Smooth muscle cell (in vitro differentiated cells): ENCODE results near the gene TUBE1. TPM values are rescaled to one million over a fixed set of nuclear protein-coding genes. Genes with fewer than 3 reads are reported as not detected.

Experiments
- DNase-seq: peaks from one replicate; lab custom pipeline; 2025; ENCODE audit not compliant: unreplicated experiment; lab: John Stamatoyannopoulos, UW
- H2AFZ ChIP-seq: fragments of 200-600 bp; sonication (generic); 2 replicates; pipeline ENCODE4 v1.6.0; 2016; ENCODE audit warnings: antibody characterized with exemption, low read depth, mild to moderate bottlenecking
- H3F3A ChIP-seq: fragments of 200-600 bp; sonication (generic); 2 replicates; pipeline ENCODE4 v1.6.0; 2017; ENCODE audit warnings: antibody characterized with exemption, low read depth
- H3K27ac ChIP-seq: fragments of 200-600 bp; sonication (generic); 2 replicates; pipeline ENCODE4 v1.5.1; 2016; ENCODE audit warnings: low read depth, mild to moderate bottlenecking
- H3K27me3 ChIP-seq: fragments of 200-600 bp; sonication (generic); 2 replicates; pipeline ENCODE4 v1.6.1; 2016; ENCODE audit warnings: low read depth, mild to moderate bottlenecking
- H3K36me3 ChIP-seq: fragments of 200-600 bp; sonication (generic); 2 replicates; pipeline ENCODE4 v1.5.1; 2016; ENCODE audit warnings: low read depth
- H3K4me1 ChIP-seq: fragments of 200-600 bp; sonication (generic); 2 replicates; pipeline ENCODE4 v1.5.1; 2016; ENCODE audit warnings: low read depth
- H3K4me2 ChIP-seq: fragments of 200-600 bp; sonication (generic); 2 replicates; pipeline ENCODE4 v1.6.0; 2016; ENCODE audit warnings: mild to moderate bottlenecking
- H3K4me3 ChIP-seq: fragments of 200-600 bp; sonication (generic); 2 replicates; pipeline ENCODE4 v1.5.1; 2016; ENCODE audit warnings: mild to moderate bottlenecking
- H3K79me2 ChIP-seq: fragments of 200-600 bp; sonication (generic); 2 replicates; pipeline ENCODE4 v1.6.0; 2016; ENCODE audit warnings: low read depth, mild to moderate bottlenecking
- H3K9ac ChIP-seq: fragments of 200-600 bp; sonication (generic); 2 replicates; pipeline ENCODE4 v1.6.0; 2016; ENCODE audit warnings: low read depth
- H3K9me3 ChIP-seq: fragments of 200-600 bp; sonication (generic); replicated peaks from 2 replicates; pipeline ENCODE4 v1.5.1; 2016; ENCODE audit warnings: low read depth
- H4K20me1 ChIP-seq: fragments of 200-600 bp; sonication (generic); 2 replicates; pipeline ENCODE4 v1.6.0; 2016; ENCODE audit warnings: low read depth
- CTCF ChIP-seq: fragments of 200-600 bp; sonication (generic); IDR thresholded peaks from 2 replicates; pipeline ENCODE4 v1.5.1; 2017; ENCODE audit warnings: borderline replicate concordance, mild to moderate bottlenecking, antibody characterized with exemption; ENCODE audit not compliant: insufficient read depth, poor library complexity, severe bottlenecking
- WGBS: methylation state at CpG from one replicate; pipeline ENCODE4 v1.1.7; 2016; ENCODE audit warnings: low lambda C conversion rate; 5-methylcytosine and 5-hydroxymethylcytosine counted together
- polyA plus RNA-seq: library from polyadenylated mRNA; unstranded; fragments of >200 nt; fragmentation: Nextera tagmentation; extraction: Ambion mirVana; gene quantifications from 2 replicates; pipeline ENCODE4 v1.2.1, GENCODE V29; 2016
- total RNA-seq: library from RNA; depleted of rRNA; stranded (reverse); fragments of >200 nt; gene quantifications from 2 replicates; pipeline ENCODE4 v1.2.3, GENCODE V29; 2014

The TUBE1 gene
- total and polyA plus RNA-seq, 2 experiments from 2014 or later, result 9.9 to 11.6 TPM

GRCh38 chr6:112031960-112032359 is 55.3 kb downstream of the TUBE1 start:
- peaks cover 3% of the 10 kb centered on the region for H3F3A ChIP-seq
- no peak overlapping the region for H2AFZ ChIP-seq
- 91% methylated on average over 6 of the region's 6 CpGs for WGBS
- no peaks in the 10 kb centered on the region for H3K4me1 ChIP-seq
- no peak overlapping the region for H3K27ac ChIP-seq
- no peak for TF ChIP-seq CTCF
- H3K9me3 ChIP-seq, result no peaks in the 10 kb centered on the region
- no peak overlapping the region for H3K9ac ChIP-seq
- H3K4me2 ChIP-seq, result no peak overlapping the region
- H3K79me2 ChIP-seq, result no peaks in the 10 kb centered on the region
- no peaks in the 10 kb centered on the region for H4K20me1 ChIP-seq
- no peaks in the 10 kb centered on the region for H3K36me3 ChIP-seq
- DNase-seq, result no peak
- no peak overlapping the region for H3K4me3 ChIP-seq
- H3K27me3 ChIP-seq, result no peaks in the 10 kb centered on the region

GRCh38 chr6:112030961-112031660 is 56.2 kb downstream of the TUBE1 start:
- no peak overlapping the region for H3K9ac ChIP-seq
- no peaks in the 10 kb centered on the region for H3K79me2 ChIP-seq
- no peak overlapping the region for H3K4me3 ChIP-seq
- no peak for TF ChIP-seq CTCF
- WGBS, result 76% methylated on average over 3 of the region's 3 CpGs
- no peak for DNase-seq
- no peaks in the 10 kb centered on the region for H3K36me3 ChIP-seq
- no peaks in the 10 kb centered on the region for H3F3A ChIP-seq
- H3K9me3 ChIP-seq, result no peaks in the 10 kb centered on the region
- no peaks in the 10 kb centered on the region for H3K27me3 ChIP-seq
- peak overlapping the region; percentile 29 for H2AFZ ChIP-seq
- no peaks in the 10 kb centered on the region for H4K20me1 ChIP-seq
- H3K27ac ChIP-seq, result no peak overlapping the region
- H3K4me1 ChIP-seq, result no peaks in the 10 kb centered on the region
- H3K4me2 ChIP-seq, result no peak overlapping the region

- TF ChIP-seq CTCF, result no peak
- 69% methylated on average over 7 of the region's 7 CpGs for WGBS
- H3K4me2 ChIP-seq, result no peak overlapping the region
Observed at GRCh38 chr6:112030206-112030960, 56.9 kb downstream of the TUBE1 start.

More at GRCh38 chr6:112030206-112030960, 56.9 kb downstream of the TUBE1 start:
- Histone ChIP-seq H4K20me1 (no peaks in the 10 kb centered on the region), H3K79me2 (no peaks in the 10 kb centered on the region), H3K4me3 (no peak overlapping the region), H3K4me1 (no peaks in the 10 kb centered on the region), H3K36me3 (no peaks in the 10 kb centered on the region), H3K27ac (no peak overlapping the region), H3K9me3 (no peaks in the 10 kb centered on the region), H3K9ac (no peak overlapping the region), H2AFZ (peak overlapping the region; percentile 29), H3K27me3 (no peaks in the 10 kb centered on the region), H3F3A (no peaks in the 10 kb centered on the region)
- no peak for DNase-seq
